PC-9 (cell line): ENCODE data around the gene BRD1.

Source experiments
- EZH2 ChIP-seq: fragments of 200-600 bp; sonication (generic); IDR thresholded peaks from 2 replicates; pipeline ENCODE4 v1.8.0; 2017; ENCODE audit warnings: antibody characterized with exemption, low read depth
- TF ChIP-seq, protein P1 (sequence below): fragments of 200-600 bp; sonication (generic); conservative IDR thresholded peaks from 2 replicates; pipeline ENCODE4 v1.6.1; 2017; ENCODE audit warnings: mixed run types, antibody characterized with exemption, mild to moderate bottlenecking, moderate library complexity

GRCh38 chr22:49845666-49846459 lies 18.2 kb upstream of the BRD1 start:
- TF ChIP-seq, protein P1, sequence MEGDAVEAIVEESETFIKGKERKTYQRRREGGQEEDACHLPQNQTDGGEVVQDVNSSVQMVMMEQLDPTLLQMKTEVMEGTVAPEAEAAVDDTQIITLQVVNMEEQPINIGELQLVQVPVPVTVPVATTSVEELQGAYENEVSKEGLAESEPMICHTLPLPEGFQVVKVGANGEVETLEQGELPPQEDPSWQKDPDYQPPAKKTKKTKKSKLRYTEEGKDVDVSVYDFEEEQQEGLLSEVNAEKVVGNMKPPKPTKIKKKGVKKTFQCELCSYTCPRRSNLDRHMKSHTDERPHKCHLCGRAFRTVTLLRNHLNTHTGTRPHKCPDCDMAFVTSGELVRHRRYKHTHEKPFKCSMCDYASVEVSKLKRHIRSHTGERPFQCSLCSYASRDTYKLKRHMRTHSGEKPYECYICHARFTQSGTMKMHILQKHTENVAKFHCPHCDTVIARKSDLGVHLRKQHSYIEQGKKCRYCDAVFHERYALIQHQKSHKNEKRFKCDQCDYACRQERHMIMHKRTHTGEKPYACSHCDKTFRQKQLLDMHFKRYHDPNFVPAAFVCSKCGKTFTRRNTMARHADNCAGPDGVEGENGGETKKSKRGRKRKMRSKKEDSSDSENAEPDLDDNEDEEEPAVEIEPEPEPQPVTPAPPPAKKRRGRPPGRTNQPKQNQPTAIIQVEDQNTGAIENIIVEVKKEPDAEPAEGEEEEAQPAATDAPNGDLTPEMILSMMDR: no peak
- TF ChIP-seq EZH2: no peak
